Measurements from ENCODE around the gene ZNHIT2.
A peak's percentile ranks its signal among the peaks of the same experiment; 100 is the strongest.

ZNHIT2 gene

GRCh38 chr11:65072631-65072966 lies 44.9 kb downstream of the ZNHIT2 start:
- Histone ChIP-seq H3K4me2 (ENCODE audit: low read length) (no peak overlapping the region), H3K4me3 (ENCODE audit: low read length) (no peak overlapping the region)

DNA sequence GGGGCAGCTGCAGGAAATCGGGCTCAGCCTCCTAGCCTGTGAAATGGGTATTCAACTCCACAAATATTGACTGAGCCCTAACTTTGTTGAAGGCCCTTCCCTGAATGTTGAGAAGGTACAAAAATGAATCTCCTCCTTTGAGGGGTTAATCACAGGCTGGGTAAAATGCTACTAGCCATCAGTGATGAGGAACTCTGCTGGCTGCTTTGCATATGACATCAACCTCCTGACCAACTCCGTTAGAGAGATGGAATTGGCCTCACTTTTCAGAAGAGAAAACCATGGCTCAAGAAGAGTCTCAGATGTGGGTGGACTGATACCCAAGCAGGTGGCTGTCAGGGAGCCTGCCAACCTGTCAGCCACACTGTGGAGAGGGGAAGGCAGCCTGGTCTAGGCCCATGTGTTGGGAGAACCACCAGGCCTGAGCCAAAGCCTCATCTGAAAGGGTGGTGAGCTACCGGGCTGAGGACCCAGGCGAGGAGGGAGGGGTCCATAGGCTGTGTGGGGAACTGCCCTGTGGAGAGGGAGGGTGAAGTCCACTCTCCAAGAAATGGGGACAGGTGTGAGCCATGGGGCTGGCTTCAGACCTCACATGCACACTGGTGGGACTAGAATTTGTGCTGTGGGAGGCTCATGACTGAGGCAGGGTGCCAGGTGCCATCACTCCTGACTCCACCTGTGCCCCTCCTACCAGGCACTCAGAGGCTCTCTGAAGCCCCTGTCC lies 45.4 kb downstream of the ZNHIT2 start:
- Histone ChIP-seq H3K4me1 (ENCODE audit: low read length) (peaks cover 19% of the 10 kb centered on the region), H3K79me2 (ENCODE audit: low read length) (0 out of 2 replicates have a peak, but pooled peaks cover under 1% of the 10 kb centered on the region), H3K9me3 (ENCODE audit: insufficient read depth, low read length) (no peaks in the 10 kb centered on the region), H4K20me1 (ENCODE audit: insufficient read depth, low read length) (no peaks in the 10 kb centered on the region), H3K27ac (ENCODE audit: low read length) (no peak overlapping the region), H3K4me3 (ENCODE audit: low read length) (no peak overlapping the region), H3K4me2 (ENCODE audit: low read length) (peak overlapping the region; percentile 27), H3K9ac (ENCODE audit: low read length) (no peak overlapping the region), H2AFZ (ENCODE audit: low read depth, low read length) (peak overlapping the region; percentile 58; the same call in 1 of the 2 replicates), H3K27me3 (ENCODE audit: low read depth, low read length) (no peaks in the 10 kb centered on the region), H3K36me3 (replicated peaks; ENCODE audit: low read depth, low read length) (peaks cover 6% of the 10 kb centered on the region)
- TF ChIP-seq, protein P1, sequence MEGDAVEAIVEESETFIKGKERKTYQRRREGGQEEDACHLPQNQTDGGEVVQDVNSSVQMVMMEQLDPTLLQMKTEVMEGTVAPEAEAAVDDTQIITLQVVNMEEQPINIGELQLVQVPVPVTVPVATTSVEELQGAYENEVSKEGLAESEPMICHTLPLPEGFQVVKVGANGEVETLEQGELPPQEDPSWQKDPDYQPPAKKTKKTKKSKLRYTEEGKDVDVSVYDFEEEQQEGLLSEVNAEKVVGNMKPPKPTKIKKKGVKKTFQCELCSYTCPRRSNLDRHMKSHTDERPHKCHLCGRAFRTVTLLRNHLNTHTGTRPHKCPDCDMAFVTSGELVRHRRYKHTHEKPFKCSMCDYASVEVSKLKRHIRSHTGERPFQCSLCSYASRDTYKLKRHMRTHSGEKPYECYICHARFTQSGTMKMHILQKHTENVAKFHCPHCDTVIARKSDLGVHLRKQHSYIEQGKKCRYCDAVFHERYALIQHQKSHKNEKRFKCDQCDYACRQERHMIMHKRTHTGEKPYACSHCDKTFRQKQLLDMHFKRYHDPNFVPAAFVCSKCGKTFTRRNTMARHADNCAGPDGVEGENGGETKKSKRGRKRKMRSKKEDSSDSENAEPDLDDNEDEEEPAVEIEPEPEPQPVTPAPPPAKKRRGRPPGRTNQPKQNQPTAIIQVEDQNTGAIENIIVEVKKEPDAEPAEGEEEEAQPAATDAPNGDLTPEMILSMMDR (IDR thresholded peaks at IDR 0.05; ENCODE audit: low read depth, low read length) = no peak
- no peak for TF ChIP-seq EZH2phosphoT487 (IDR thresholded peaks at IDR 0.05; ENCODE audit: low read depth)

More at GRCh38 chr11:65072631-65072966, 44.9 kb downstream of the ZNHIT2 start:
- Histone ChIP-seq H2AFZ (ENCODE audit: low read depth, low read length) (no peak overlapping the region), H3K27ac (ENCODE audit: low read length) (no peak overlapping the region), H3K36me3 (replicated peaks; ENCODE audit: low read depth, low read length) (peaks cover 12% of the 10 kb centered on the region), H3K27me3 (ENCODE audit: low read depth, low read length) (no peaks in the 10 kb centered on the region), H3K9me3 (ENCODE audit: insufficient read depth, low read length) (no peaks in the 10 kb centered on the region), H3K4me1 (ENCODE audit: low read length) (peaks cover 14% of the 10 kb centered on the region), H3K9ac (ENCODE audit: low read length) (no peak overlapping the region), H4K20me1 (ENCODE audit: insufficient read depth, low read length) (no peaks in the 10 kb centered on the region), H3K79me2 (ENCODE audit: low read length) (peaks cover 6% of the 10 kb centered on the region)
- TF ChIP-seq, protein P1 (IDR thresholded peaks at IDR 0.05; ENCODE audit: low read depth, low read length) = no peak
- TF ChIP-seq EZH2phosphoT487 (IDR thresholded peaks at IDR 0.05; ENCODE audit: low read depth) = no peak

- H3K9me3 ChIP-seq (ENCODE audit: insufficient read depth, low read length) = no peaks in the 10 kb centered on the region
- TF ChIP-seq, protein P1 (IDR thresholded peaks at IDR 0.05; ENCODE audit: low read depth, low read length) = no peak
- no peak for TF ChIP-seq EZH2phosphoT487 (IDR thresholded peaks at IDR 0.05; ENCODE audit: low read depth)
- no peak overlapping the region for H3K4me3 ChIP-seq (ENCODE audit: low read length)
- no peak overlapping the region for H3K27ac ChIP-seq (ENCODE audit: low read length)
- no peak overlapping the region for H3K9ac ChIP-seq (ENCODE audit: low read length)
- peaks cover 22% of the 10 kb centered on the region for H3K4me1 ChIP-seq (ENCODE audit: low read length)
- H3K4me2 ChIP-seq (ENCODE audit: low read length) = no peak overlapping the region
- peaks cover 1% of the 10 kb centered on the region for H3K36me3 ChIP-seq (replicated peaks; ENCODE audit: low read depth, low read length)
- H4K20me1 ChIP-seq (ENCODE audit: insufficient read depth, low read length) = no peaks in the 10 kb centered on the region
- no peaks in the 10 kb centered on the region for H3K27me3 ChIP-seq (ENCODE audit: low read depth, low read length)
- H2AFZ ChIP-seq (ENCODE audit: low read depth, low read length) = no peak overlapping the region
- no peaks in the 10 kb centered on the region for H3K79me2 ChIP-seq (ENCODE audit: low read length)
Measured at GRCh38 chr11:65069217-65069616, 48.3 kb downstream of the ZNHIT2 start.

DNA sequence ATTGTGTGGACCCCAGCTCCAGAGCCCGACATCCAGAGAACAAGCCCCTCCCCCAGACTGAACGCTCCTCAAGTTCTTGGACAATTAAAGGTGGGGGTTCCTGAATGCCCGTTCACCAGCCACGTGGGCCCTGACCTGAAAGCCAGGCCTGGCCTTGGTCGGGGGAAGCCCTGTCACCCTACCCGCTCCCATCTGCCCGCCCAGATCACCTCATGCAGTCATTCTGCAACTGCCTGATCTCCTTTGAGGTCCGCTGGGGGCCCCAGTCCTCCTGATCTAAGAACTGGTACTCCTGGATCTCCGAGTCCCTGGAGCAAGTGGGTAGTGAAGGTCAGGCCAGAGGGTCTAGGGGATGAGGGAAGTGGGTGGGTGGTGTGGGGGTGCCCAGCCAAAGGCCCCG lies 50.1 kb downstream of the ZNHIT2 start:
- Histone ChIP-seq H3K79me2 (ENCODE audit: low read length) (no peaks in the 10 kb centered on the region), H3K4me1 (ENCODE audit: low read length) (peaks cover 22% of the 10 kb centered on the region), H3K36me3 (replicated peaks; ENCODE audit: low read depth, low read length) (no peaks in the 10 kb centered on the region), H3K27me3 (ENCODE audit: low read depth, low read length) (no peaks in the 10 kb centered on the region), H3K4me3 (ENCODE audit: low read length) (0 out of 2 replicates have a peak overlapping the region, but pooled peaks have one; percentile 4), H3K27ac (ENCODE audit: low read length) (no peak overlapping the region), H3K9me3 (ENCODE audit: insufficient read depth, low read length) (no peaks in the 10 kb centered on the region), H3K9ac (ENCODE audit: low read length) (no peak overlapping the region), H2AFZ (ENCODE audit: low read depth, low read length) (peak overlapping the region; percentile 9), H3K4me2 (ENCODE audit: low read length) (peak overlapping the region; percentile 21), H4K20me1 (ENCODE audit: insufficient read depth, low read length) (no peaks in the 10 kb centered on the region)
- no peak for TF ChIP-seq EZH2phosphoT487 (IDR thresholded peaks at IDR 0.05; ENCODE audit: low read depth)
- TF ChIP-seq, protein P1 (IDR thresholded peaks at IDR 0.05; ENCODE audit: low read depth, low read length) = no peak
